HFFc6 (cell line): ENCODE data around the gene ITGA8. TPM values are rescaled to one million over a fixed set of nuclear protein-coding genes. Genes with fewer than 3 reads are reported as not detected.

Experiments
- DNase-seq: peaks from one replicate; pipeline ENCODE4 v3.0.0-alpha.2; 2018
- H3K27ac Mint-ChIP-seq: 2 replicates; pipeline ENCODE4 v1.8.0; 2020; ENCODE audit warnings: mild to moderate bottlenecking, mixed read lengths
- H3K27me3 Mint-ChIP-seq: 2 replicates; pipeline ENCODE4 v1.8.0; 2021; ENCODE audit warnings: mild to moderate bottlenecking, moderate library complexity, mixed read lengths; ENCODE audit not compliant: insufficient read depth
- H3K36me3 Mint-ChIP-seq: 2 replicates; pipeline ENCODE4 v1.8.0; 2021; ENCODE audit warnings: low read depth, mixed read lengths
- H3K4me1 Mint-ChIP-seq: 2 replicates; pipeline ENCODE4 v1.8.0; 2020; ENCODE audit warnings: low read depth, mixed read lengths
- H3K4me3 Mint-ChIP-seq: 2 replicates; pipeline ENCODE4 v1.8.0; 2020; ENCODE audit warnings: mild to moderate bottlenecking, moderate library complexity, mixed read lengths
- H3K9me3 Mint-ChIP-seq: 2 replicates; pipeline ENCODE4 v1.8.0; 2020; ENCODE audit warnings: mild to moderate bottlenecking, mixed read lengths
- total RNA-seq, 6 experiments: library from RNA; stranded (reverse); fragmentation: NEBNext Ultra II Directional; extraction: Animal tissue kit (Norgen Biotek cat#: 25700); gene quantifications; 2 replicates in 1 of 6; 3 replicates in 5 of 6; pipeline ENCODE4 v1.2.3, GENCODE V29; 2021
- TF ChIP-seq, protein P1 (sequence below): fragments of 200-600 bp; sonication (generic); IDR thresholded peaks from 2 replicates; pipeline ENCODE4 v1.5.0; 2021; ENCODE audit warnings: antibody characterized with exemption, mild to moderate bottlenecking

The ITGA8 gene
- total RNA-seq, 6 experiments from 2014 or later: not detected

DNA sequence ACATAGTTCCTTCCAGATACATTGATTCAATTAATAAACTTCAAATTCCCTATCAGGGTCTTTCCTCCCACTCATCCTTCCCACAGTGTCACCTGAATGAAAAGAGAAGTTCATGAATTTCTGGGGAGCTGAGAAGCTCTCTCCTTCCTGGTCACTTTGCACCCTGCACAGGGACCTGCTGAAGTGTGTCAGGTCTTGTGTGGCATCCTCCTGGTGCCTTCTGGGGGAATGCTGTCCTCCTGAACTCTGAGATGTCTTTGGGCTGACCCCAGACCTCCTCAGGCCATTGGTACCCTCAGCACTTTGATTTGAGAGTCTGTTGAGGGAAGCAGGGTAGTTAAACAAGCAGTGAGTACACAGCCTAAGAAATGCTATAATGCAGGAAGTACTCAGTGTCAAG, 39.5 kb upstream of the ITGA8 start:
- Mint-ChIP-seq H3K9me3 (no peaks in the 10 kb centered on the region), H3K4me1 (no peaks in the 10 kb centered on the region), H3K27me3 (peaks cover 23% of the 10 kb centered on the region), H3K27ac (no peak overlapping the region), H3K4me3 (no peak overlapping the region), H3K36me3 (no peaks in the 10 kb centered on the region)
- TF ChIP-seq, protein P1, sequence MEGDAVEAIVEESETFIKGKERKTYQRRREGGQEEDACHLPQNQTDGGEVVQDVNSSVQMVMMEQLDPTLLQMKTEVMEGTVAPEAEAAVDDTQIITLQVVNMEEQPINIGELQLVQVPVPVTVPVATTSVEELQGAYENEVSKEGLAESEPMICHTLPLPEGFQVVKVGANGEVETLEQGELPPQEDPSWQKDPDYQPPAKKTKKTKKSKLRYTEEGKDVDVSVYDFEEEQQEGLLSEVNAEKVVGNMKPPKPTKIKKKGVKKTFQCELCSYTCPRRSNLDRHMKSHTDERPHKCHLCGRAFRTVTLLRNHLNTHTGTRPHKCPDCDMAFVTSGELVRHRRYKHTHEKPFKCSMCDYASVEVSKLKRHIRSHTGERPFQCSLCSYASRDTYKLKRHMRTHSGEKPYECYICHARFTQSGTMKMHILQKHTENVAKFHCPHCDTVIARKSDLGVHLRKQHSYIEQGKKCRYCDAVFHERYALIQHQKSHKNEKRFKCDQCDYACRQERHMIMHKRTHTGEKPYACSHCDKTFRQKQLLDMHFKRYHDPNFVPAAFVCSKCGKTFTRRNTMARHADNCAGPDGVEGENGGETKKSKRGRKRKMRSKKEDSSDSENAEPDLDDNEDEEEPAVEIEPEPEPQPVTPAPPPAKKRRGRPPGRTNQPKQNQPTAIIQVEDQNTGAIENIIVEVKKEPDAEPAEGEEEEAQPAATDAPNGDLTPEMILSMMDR: no peak
- DNase-seq: no peak

GRCh38 chr10:15758618-15759017, 38.9 kb upstream of the ITGA8 start:
- Mint-ChIP-seq H3K4me3 (no peak overlapping the region), H3K27me3 (peaks cover 21% of the 10 kb centered on the region), H3K27ac (no peak overlapping the region), H3K9me3 (no peaks in the 10 kb centered on the region), H3K4me1 (no peaks in the 10 kb centered on the region), H3K36me3 (no peaks in the 10 kb centered on the region)
- TF ChIP-seq, protein P1: no peak
- no peak for DNase-seq

GRCh38 chr10:15754937-15755336, 35.2 kb upstream of the ITGA8 start:
- no peak for DNase-seq
- H3K4me1 Mint-ChIP-seq: no peaks in the 10 kb centered on the region
- H3K4me3 Mint-ChIP-seq: no peak overlapping the region
- peaks cover 20% of the 10 kb centered on the region for H3K27me3 Mint-ChIP-seq
- H3K9me3 Mint-ChIP-seq: no peaks in the 10 kb centered on the region
- TF ChIP-seq, protein P1: no peak
- no peaks in the 10 kb centered on the region for H3K36me3 Mint-ChIP-seq
- no peak overlapping the region for H3K27ac Mint-ChIP-seq

GRCh38 chr10:15751046-15751445, 31.3 kb upstream of the ITGA8 start:
- H3K36me3 Mint-ChIP-seq: no peaks in the 10 kb centered on the region
- TF ChIP-seq, protein P1: no peak
- no peak overlapping the region for H3K27ac Mint-ChIP-seq
- no peaks in the 10 kb centered on the region for H3K4me1 Mint-ChIP-seq
- no peak overlapping the region for H3K4me3 Mint-ChIP-seq
- peaks cover 6% of the 10 kb centered on the region for H3K27me3 Mint-ChIP-seq
- no peaks in the 10 kb centered on the region for H3K9me3 Mint-ChIP-seq
- no peak for DNase-seq

DNA sequence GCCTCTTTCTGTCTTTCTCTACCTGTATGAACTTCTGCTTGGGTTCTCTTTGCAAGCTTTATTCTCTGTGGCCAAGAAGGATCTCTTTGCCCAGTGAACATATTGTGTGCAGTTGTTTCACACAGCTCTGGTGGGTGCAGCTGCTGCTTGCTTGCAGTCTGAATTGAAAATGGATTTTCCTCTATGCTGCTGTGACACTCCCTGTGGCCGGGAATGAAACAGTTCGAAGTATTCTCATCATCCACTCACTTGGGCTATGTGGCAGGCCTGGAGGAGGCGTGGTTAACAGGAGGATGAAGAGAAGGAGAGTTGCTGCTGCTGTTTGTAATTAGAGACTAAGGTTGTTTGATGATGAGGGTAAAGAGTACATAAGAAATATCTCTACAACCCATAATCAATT, 28.4 kb upstream of the ITGA8 start:
- H3K9me3 Mint-ChIP-seq: no peaks in the 10 kb centered on the region
- H3K4me1 Mint-ChIP-seq: no peaks in the 10 kb centered on the region
- TF ChIP-seq, protein P1: no peak
- no peak overlapping the region for H3K4me3 Mint-ChIP-seq
- H3K36me3 Mint-ChIP-seq: no peaks in the 10 kb centered on the region
- H3K27me3 Mint-ChIP-seq: peaks cover 10% of the 10 kb centered on the region
- H3K27ac Mint-ChIP-seq: no peak overlapping the region
- peak; percentile 1 for DNase-seq

DNA sequence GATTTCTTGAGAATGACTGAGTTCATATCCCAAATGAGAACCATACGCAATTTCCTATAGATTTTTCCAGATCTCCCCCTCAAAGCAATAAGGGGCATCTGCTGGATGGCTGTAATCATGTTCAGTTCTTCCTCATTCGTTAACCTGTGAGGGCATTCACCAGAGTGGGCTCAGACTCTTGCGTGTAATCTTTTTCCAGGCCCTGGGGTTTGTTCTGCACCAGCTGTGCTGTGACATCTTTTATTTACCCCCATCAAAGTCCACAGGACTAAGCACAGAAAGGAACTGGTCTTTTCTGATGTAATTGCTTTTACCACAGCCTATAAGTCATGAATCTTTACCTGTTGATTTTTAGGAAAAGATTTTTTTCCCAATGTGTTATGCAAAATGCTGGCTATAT, 27.9 kb upstream of the ITGA8 start:
- H3K27me3 Mint-ChIP-seq: peaks cover 8% of the 10 kb centered on the region
- no peaks in the 10 kb centered on the region for H3K4me1 Mint-ChIP-seq
- DNase-seq: no peak
- H3K27ac Mint-ChIP-seq: no peak overlapping the region
- no peaks in the 10 kb centered on the region for H3K9me3 Mint-ChIP-seq
- TF ChIP-seq, protein P1: no peak
- H3K4me3 Mint-ChIP-seq: no peak overlapping the region
- H3K36me3 Mint-ChIP-seq: no peaks in the 10 kb centered on the region
